ENCODE results near the gene LRRC4.

- TF ChIP-seq, protein P1, sequence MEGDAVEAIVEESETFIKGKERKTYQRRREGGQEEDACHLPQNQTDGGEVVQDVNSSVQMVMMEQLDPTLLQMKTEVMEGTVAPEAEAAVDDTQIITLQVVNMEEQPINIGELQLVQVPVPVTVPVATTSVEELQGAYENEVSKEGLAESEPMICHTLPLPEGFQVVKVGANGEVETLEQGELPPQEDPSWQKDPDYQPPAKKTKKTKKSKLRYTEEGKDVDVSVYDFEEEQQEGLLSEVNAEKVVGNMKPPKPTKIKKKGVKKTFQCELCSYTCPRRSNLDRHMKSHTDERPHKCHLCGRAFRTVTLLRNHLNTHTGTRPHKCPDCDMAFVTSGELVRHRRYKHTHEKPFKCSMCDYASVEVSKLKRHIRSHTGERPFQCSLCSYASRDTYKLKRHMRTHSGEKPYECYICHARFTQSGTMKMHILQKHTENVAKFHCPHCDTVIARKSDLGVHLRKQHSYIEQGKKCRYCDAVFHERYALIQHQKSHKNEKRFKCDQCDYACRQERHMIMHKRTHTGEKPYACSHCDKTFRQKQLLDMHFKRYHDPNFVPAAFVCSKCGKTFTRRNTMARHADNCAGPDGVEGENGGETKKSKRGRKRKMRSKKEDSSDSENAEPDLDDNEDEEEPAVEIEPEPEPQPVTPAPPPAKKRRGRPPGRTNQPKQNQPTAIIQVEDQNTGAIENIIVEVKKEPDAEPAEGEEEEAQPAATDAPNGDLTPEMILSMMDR (IDR thresholded peaks at IDR 0.05): no peak
- no peak for TF ChIP-seq ZFX (IDR thresholded peaks at IDR 0.05; ENCODE audit: borderline replicate concordance)
These were observed 9.0 kb upstream of the LRRC4 start for GRCh38 chr7:128040205-128040604.
